WTC11 (cell line): Measurements from ENCODE around the gene NR4A3. TPM values are rescaled to one million over a fixed set of nuclear protein-coding genes. Genes with fewer than 3 reads are reported as not detected.

ENCODE experiments used
- CDX4 ChIP-seq: fragments of 250-450 bp; sonication (Bioruptor Pico); IDR thresholded peaks from 2 replicates; pipeline ENCODE4 v1.9.0; 2021; ENCODE audit warnings: moderate library complexity, mild to moderate bottlenecking, inconsistent platforms, borderline replicate concordance
- CREB1 ChIP-seq: sonication (generic); formaldehyde crosslinking; IDR thresholded peaks from 2 replicates; pipeline ENCODE4 v1.8.0; 2023; ENCODE audit warnings: mild to moderate bottlenecking, missing genetic modification reagents
- CREM ChIP-seq: sonication (generic); formaldehyde crosslinking; IDR thresholded peaks from 2 replicates; pipeline ENCODE4 v1.8.1; 2022; ENCODE audit warnings: mild to moderate bottlenecking, missing genetic modification reagents, moderate library complexity
- EMX1 ChIP-seq: fragments of 250-450 bp; sonication (Bioruptor Pico); IDR thresholded peaks from 2 replicates; pipeline ENCODE4 v1.8.0; 2021; ENCODE audit warnings: mild to moderate bottlenecking
- GABPB1 ChIP-seq: sonication (generic); formaldehyde crosslinking; IDR thresholded peaks from 2 replicates; pipeline ENCODE4 v1.8.1; 2023; ENCODE audit warnings: mild to moderate bottlenecking, missing genetic modification reagents
- HMGXB4 ChIP-seq: sonication (generic); formaldehyde crosslinking; IDR thresholded peaks from 2 replicates; pipeline ENCODE4 v1.8.1; 2023; ENCODE audit warnings: mild to moderate bottlenecking, moderate library complexity, missing genetic modification reagents
- JAZF1 ChIP-seq: fragments of 250-450 bp; sonication (Bioruptor Pico); IDR thresholded peaks from 2 replicates; pipeline ENCODE4 v1.9.0; 2021; ENCODE audit warnings: moderate library complexity, mild to moderate bottlenecking, inconsistent platforms
- KAT7 ChIP-seq: sonication (generic); formaldehyde crosslinking; IDR thresholded peaks from 2 replicates; pipeline ENCODE4 v1.8.1; 2023; ENCODE audit warnings: missing genetic modification reagents, mild to moderate bottlenecking, borderline replicate concordance
- NFE2L1 ChIP-seq: sonication (generic); formaldehyde crosslinking; IDR thresholded peaks from 2 replicates; pipeline ENCODE4 v1.8.1; 2023; ENCODE audit warnings: missing genetic modification reagents
- NFYB ChIP-seq: sonication (generic); formaldehyde crosslinking; conservative IDR thresholded peaks from 2 replicates; pipeline ENCODE4 v1.8.0; 2022; ENCODE audit warnings: low read depth, missing genetic modification reagents
- OVOL2 ChIP-seq: fragments of 250-450 bp; sonication (Bioruptor Pico); IDR thresholded peaks from 2 replicates; pipeline ENCODE4 v1.9.0; 2021; ENCODE audit warnings: mild to moderate bottlenecking, borderline replicate concordance
- PREB ChIP-seq: sonication (generic); formaldehyde crosslinking; IDR thresholded peaks from 2 replicates; pipeline ENCODE4 v1.8.1; 2022; ENCODE audit warnings: mild to moderate bottlenecking, missing genetic modification reagents, moderate library complexity, borderline replicate concordance
- ZNF263 ChIP-seq: sonication (generic); formaldehyde crosslinking; IDR thresholded peaks from 2 replicates; pipeline ENCODE4 v1.8.1; 2022; ENCODE audit warnings: low read depth, mild to moderate bottlenecking, moderate library complexity, missing genetic modification reagents
- ZNF317 ChIP-seq: sonication (generic); formaldehyde crosslinking; IDR thresholded peaks from 2 replicates; pipeline ENCODE4 v1.8.1; 2023; ENCODE audit warnings: low read depth, mild to moderate bottlenecking, moderate library complexity, missing genetic modification reagents, borderline replicate concordance
- ZNF416 ChIP-seq: fragments of 250-450 bp; sonication (Bioruptor Pico); IDR thresholded peaks from 2 replicates; pipeline ENCODE4 v1.9.0; 2021; ENCODE audit warnings: mild to moderate bottlenecking, inconsistent platforms
- total RNA-seq: library from RNA; stranded (reverse); gene quantifications from 3 replicates; pipeline ENCODE4 v1.2.3, GENCODE V29; 2021
- TF ChIP-seq, protein P1 (sequence below): sonication (generic); formaldehyde crosslinking; IDR thresholded peaks from 2 replicates; pipeline ENCODE4 v1.8.0; 2023; ENCODE audit warnings: mild to moderate bottlenecking, missing genetic modification reagents
- TF ChIP-seq, protein P2 (sequence below): sonication (generic); formaldehyde crosslinking; IDR thresholded peaks from 2 replicates; pipeline ENCODE4 v1.8.0; 2022; ENCODE audit warnings: mild to moderate bottlenecking, missing genetic modification reagents
- TF ChIP-seq, protein P3 (sequence below): sonication (generic); formaldehyde crosslinking; IDR thresholded peaks from 2 replicates; pipeline ENCODE4 v1.8.0; 2022; ENCODE audit warnings: missing genetic modification reagents
- TF ChIP-seq, protein P4 (sequence below): sonication (generic); formaldehyde crosslinking; IDR thresholded peaks from 2 replicates; pipeline ENCODE4 v1.8.1; 2023; ENCODE audit warnings: mild to moderate bottlenecking, missing genetic modification reagents, moderate library complexity
- TF ChIP-seq, protein P5 (sequence below): sonication (generic); formaldehyde crosslinking; IDR thresholded peaks from 2 replicates; pipeline ENCODE4 v1.8.1; 2022; ENCODE audit warnings: low read depth, missing genetic modification reagents, borderline replicate concordance
- TF ChIP-seq, protein P6 (sequence below): sonication (generic); formaldehyde crosslinking; IDR thresholded peaks from 2 replicates; pipeline ENCODE4 v1.8.1; 2023; ENCODE audit warnings: mild to moderate bottlenecking, missing genetic modification reagents

Gene NR4A3
- total RNA-seq, 1 experiment from 2014 or later = 0.57 TPM

- TF ChIP-seq, protein P1, sequence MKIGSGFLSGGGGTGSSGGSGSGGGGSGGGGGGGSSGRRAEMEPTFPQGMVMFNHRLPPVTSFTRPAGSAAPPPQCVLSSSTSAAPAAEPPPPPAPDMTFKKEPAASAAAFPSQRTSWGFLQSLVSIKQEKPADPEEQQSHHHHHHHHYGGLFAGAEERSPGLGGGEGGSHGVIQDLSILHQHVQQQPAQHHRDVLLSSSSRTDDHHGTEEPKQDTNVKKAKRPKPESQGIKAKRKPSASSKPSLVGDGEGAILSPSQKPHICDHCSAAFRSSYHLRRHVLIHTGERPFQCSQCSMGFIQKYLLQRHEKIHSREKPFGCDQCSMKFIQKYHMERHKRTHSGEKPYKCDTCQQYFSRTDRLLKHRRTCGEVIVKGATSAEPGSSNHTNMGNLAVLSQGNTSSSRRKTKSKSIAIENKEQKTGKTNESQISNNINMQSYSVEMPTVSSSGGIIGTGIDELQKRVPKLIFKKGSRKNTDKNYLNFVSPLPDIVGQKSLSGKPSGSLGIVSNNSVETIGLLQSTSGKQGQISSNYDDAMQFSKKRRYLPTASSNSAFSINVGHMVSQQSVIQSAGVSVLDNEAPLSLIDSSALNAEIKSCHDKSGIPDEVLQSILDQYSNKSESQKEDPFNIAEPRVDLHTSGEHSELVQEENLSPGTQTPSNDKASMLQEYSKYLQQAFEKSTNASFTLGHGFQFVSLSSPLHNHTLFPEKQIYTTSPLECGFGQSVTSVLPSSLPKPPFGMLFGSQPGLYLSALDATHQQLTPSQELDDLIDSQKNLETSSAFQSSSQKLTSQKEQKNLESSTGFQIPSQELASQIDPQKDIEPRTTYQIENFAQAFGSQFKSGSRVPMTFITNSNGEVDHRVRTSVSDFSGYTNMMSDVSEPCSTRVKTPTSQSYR = no peak
- TF ChIP-seq ZNF317 (CRISPR knock-in tag) (no peak), NFE2L1 (no peak), CDX4 (no peak), KAT7 (CRISPR knock-in tag) (no peak), CREB1 (CRISPR knock-in tag) (no peak), PREB (no peak), NFYB (CRISPR knock-in tag) (no peak), JAZF1 (CRISPR knock-in tag) (no peak), OVOL2 (no peak), ZNF263 (CRISPR knock-in tag) (no peak), EMX1 (CRISPR knock-in tag) (no peak), GABPB1 (CRISPR knock-in tag) (no peak), CREM (CRISPR knock-in tag) (no peak), ZNF416 (CRISPR knock-in tag) (no peak), HMGXB4 (CRISPR knock-in tag) (peak; percentile 82)
- TF ChIP-seq, protein P2, sequence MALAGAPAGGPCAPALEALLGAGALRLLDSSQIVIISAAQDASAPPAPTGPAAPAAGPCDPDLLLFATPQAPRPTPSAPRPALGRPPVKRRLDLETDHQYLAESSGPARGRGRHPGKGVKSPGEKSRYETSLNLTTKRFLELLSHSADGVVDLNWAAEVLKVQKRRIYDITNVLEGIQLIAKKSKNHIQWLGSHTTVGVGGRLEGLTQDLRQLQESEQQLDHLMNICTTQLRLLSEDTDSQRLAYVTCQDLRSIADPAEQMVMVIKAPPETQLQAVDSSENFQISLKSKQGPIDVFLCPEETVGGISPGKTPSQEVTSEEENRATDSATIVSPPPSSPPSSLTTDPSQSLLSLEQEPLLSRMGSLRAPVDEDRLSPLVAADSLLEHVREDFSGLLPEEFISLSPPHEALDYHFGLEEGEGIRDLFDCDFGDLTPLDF (CRISPR knock-in tag) = 0 out of 2 replicates have a peak, but pooled peaks have one; percentile 54
- TF ChIP-seq, protein P3, sequence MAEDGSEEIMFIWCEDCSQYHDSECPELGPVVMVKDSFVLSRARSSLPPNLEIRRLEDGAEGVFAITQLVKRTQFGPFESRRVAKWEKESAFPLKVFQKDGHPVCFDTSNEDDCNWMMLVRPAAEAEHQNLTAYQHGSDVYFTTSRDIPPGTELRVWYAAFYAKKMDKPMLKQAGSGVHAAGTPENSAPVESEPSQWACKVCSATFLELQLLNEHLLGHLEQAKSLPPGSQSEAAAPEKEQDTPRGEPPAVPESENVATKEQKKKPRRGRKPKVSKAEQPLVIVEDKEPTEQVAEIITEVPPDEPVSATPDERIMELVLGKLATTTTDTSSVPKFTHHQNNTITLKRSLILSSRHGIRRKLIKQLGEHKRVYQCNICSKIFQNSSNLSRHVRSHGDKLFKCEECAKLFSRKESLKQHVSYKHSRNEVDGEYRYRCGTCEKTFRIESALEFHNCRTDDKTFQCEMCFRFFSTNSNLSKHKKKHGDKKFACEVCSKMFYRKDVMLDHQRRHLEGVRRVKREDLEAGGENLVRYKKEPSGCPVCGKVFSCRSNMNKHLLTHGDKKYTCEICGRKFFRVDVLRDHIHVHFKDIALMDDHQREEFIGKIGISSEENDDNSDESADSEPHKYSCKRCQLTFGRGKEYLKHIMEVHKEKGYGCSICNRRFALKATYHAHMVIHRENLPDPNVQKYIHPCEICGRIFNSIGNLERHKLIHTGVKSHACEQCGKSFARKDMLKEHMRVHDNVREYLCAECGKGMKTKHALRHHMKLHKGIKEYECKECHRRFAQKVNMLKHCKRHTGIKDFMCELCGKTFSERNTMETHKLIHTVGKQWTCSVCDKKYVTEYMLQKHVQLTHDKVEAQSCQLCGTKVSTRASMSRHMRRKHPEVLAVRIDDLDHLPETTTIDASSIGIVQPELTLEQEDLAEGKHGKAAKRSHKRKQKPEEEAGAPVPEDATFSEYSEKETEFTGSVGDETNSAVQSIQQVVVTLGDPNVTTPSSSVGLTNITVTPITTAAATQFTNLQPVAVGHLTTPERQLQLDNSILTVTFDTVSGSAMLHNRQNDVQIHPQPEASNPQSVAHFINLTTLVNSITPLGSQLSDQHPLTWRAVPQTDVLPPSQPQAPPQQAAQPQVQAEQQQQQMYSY (CRISPR knock-in tag) = no peak
- TF ChIP-seq, protein P4, sequence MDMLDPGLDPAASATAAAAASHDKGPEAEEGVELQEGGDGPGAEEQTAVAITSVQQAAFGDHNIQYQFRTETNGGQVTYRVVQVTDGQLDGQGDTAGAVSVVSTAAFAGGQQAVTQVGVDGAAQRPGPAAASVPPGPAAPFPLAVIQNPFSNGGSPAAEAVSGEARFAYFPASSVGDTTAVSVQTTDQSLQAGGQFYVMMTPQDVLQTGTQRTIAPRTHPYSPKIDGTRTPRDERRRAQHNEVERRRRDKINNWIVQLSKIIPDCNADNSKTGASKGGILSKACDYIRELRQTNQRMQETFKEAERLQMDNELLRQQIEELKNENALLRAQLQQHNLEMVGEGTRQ = peak; percentile 47; the same call in 1 of the 2 replicates
- TF ChIP-seq, protein P5, sequence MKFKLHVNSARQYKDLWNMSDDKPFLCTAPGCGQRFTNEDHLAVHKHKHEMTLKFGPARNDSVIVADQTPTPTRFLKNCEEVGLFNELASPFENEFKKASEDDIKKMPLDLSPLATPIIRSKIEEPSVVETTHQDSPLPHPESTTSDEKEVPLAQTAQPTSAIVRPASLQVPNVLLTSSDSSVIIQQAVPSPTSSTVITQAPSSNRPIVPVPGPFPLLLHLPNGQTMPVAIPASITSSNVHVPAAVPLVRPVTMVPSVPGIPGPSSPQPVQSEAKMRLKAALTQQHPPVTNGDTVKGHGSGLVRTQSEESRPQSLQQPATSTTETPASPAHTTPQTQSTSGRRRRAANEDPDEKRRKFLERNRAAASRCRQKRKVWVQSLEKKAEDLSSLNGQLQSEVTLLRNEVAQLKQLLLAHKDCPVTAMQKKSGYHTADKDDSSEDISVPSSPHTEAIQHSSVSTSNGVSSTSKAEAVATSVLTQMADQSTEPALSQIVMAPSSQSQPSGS (CRISPR knock-in tag) = no peak
- TF ChIP-seq, protein P6, sequence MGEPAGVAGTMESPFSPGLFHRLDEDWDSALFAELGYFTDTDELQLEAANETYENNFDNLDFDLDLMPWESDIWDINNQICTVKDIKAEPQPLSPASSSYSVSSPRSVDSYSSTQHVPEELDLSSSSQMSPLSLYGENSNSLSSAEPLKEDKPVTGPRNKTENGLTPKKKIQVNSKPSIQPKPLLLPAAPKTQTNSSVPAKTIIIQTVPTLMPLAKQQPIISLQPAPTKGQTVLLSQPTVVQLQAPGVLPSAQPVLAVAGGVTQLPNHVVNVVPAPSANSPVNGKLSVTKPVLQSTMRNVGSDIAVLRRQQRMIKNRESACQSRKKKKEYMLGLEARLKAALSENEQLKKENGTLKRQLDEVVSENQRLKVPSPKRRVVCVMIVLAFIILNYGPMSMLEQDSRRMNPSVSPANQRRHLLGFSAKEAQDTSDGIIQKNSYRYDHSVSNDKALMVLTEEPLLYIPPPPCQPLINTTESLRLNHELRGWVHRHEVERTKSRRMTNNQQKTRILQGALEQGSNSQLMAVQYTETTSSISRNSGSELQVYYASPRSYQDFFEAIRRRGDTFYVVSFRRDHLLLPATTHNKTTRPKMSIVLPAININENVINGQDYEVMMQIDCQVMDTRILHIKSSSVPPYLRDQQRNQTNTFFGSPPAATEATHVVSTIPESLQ (CRISPR knock-in tag) = no peak
These were observed 84.9 kb downstream of the NR4A3 start, which contains the start of gene STX17 (continued) for GRCh38 chr9:99906403-99907207.
